HG03097 (cell line): ENCODE results near the gene CCNB1.
"Not testable (repeated sequence)": the region's sequence is repeated elsewhere in the genome, so short reads cannot be mapped to it uniquely, and the experiment has no call there.

Source experiments
- ATAC-seq: cut with Tn5 transposase; IDR thresholded peaks from one replicate; pipeline ENCODE4 v1.9.1; 2021; ENCODE audit not compliant: unreplicated experiment, low FRiP score

CCNB1 gene

DNA sequence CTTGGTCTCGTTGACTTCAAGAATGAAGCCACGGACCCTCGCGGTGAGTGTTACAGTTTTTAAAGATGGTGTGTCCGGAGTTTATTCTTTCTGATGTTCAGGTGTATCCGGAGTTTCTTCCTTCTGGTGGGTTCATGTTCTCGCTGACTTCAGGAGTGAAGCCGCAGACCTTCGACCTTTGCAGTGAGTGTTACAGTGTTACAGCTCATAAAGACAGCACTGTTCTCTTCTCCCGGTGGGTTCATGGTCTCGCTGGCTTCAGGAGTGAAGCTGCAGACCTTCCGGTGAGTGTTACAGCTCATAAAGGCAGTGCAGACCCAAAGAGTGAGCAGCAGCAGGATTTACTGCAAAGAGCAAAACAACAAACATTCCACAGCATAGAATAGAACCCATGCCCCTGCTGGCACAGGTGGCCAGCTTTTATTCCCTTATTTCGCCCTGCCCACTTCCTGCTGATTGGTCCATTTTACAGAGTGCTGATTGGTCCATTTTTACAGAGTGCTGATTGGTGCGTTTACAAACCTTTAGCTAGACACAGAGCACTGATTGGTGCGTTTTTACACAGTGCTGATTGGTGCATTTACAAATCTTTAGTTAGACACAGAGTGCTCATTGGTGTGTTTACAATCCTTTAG, 14.8 kb downstream of the CCNB1 start:
- not testable (repeated sequence) for ATAC-seq

- ATAC-seq, result no peak
These were observed 17.7 kb downstream of the CCNB1 start for GRCh38 chr5:69184621-69185020.

DNA sequence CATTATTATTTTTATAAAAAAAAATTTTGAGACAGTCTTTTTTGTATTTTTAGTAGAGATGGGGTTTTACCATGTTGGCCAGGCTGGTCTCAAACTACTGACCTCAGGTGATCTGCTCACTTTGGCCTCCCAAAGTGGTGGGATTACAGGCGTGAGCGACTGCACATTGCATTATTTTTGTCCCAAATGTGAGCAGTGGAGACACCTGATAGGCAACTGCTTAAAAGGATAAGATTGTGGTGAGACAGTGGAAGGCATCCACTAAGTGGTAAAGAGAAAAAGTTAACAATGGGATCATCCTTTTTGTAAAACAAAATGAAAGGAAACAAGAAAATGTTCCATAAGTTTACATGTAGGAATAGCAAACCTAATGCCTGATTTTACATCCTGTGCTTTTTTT, 20.4 kb downstream of the CCNB1 start:
- no peak for ATAC-seq

GRCh38 chr5:69188811-69189161, 21.8 kb downstream of the CCNB1 start:
- ATAC-seq, result no peak

DNA sequence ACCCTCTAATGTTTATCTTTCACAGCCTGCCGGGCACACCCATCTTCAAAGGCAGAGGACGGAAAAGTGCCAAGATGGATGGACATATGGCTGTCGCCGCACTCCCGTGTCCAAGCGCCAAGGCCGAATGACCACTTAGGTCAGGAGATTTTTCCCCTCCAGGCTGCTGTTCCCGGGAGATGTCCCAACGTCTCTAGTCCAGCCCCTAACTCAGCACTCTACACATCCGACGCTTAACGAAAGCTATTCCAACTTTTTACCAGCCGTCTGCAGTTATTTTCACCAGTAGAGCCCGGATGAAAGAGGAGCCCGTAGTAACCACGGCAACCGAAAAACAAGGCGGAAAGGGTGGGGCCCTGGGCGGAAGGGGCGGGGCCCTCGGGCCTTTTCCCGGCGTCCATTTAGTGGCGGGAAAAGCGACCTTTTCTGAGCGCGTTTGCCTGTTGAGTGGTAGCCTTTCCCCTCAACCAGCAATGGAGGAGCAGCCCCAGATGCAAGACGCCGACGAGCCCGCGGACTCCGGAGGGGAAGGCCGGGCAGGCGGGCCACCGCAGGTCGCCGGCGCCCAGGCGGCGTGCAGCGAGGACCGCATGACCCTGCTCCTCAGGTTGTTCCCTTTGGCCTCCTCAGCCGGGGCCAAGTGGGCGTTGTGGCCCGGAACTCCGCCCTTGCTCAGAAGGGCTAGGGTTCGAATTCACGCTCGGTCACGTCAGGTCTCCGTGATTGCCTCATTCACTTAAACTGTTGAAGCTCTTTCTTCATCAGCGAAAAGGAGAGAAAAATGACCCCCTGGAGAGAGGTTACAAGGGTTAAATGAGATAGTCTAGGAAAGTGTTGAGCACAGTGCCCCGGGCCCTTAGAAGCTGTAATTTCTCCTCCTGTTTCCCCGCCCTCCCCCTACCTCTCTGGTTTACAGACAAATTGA, 22.5 kb downstream of the CCNB1 start, which contains the start of gene CENPH:
TSS of gene CENPH (plus strand) at position 422 of the 925 bp plus-strand sequence. CDS start at position 474, 52 bp downstream.
- ATAC-seq, result peak; percentile 73

DNA sequence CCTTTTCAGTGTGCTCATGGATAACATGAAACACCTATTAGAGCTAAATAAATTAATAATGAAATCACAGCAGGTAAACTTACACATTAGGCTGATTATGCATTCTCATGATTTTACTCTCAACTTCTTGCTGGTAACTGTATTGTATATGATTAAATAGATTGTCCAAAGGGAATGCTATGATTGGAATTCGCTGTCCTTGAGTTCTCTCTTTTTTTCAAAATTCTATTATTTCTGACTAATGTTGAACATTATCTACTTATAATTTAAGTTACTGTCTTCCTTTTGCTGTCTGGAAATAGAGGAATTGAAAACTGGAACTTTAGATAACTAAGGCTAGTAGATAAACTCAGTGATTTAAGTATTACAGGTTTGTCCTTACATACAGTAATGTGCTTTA, 35.5 kb downstream of the CCNB1 start:
- no peak for ATAC-seq

- ATAC-seq, result no peak
These were observed 39.7 kb downstream of the CCNB1 start for GRCh38 chr5:69206528-69207190.

DNA sequence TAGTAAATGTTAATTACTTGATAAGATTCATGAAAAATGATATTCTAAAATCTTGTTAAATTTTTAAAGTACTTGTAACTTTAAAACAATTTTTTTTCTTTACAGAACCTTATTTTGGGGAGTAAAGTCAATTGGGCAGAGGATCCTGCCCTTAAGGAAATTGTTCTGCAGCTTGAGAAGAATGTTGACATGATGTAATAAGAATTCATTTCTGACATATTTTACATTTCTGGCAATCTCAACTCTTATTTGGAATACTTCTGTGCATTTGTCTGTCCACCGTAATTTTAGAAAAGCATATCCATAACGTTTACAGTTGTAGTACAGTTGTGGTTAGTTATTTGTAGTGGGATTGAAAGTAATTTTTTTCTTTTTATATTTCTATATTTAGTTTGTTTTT, 42.7 kb downstream of the CCNB1 start:
- no peak for ATAC-seq

DNA sequence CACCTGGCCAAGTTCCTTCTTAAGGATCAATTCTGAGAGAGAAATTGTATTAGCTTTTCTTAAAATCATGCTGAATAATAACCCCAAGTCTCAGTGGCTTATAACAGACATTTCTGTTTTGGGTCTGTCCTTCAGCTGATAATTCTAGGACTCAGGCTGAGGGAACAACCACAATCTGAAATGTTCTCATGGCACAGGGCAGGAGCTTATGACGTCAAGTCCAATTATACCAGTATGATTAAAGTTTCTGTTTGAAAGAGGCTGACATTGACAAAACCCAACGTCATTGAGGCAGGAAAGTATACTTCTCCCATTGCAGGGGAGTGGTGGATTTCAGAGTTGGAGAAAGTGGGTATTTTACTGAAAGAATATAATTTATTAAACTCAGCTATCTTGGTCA, 44.2 kb downstream of the CCNB1 start:
- ATAC-seq, result no peak

DNA sequence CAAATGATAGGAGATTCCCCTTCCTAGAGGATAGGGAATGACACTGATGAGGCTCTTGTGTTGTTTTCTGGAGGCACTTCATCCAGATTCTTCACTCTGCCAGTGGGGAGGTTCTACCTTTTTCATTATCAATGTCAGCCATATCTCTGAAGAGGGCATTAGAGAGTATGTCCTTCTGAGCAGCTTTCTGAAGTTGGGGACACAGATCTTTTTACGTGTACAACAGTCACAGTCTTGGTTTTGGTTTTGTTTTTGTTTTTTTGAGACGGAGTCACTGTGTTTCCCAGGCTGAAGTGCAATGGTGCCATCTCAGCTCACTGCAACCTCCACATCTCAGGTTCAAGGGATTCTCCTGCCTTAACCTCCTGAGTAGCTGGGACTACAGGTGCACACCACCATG, 45.1 kb downstream of the CCNB1 start:
- no peak for ATAC-seq

- ATAC-seq, result no peak
These were observed 46.7 kb downstream of the CCNB1 start for GRCh38 chr5:69213513-69214215.

DNA sequence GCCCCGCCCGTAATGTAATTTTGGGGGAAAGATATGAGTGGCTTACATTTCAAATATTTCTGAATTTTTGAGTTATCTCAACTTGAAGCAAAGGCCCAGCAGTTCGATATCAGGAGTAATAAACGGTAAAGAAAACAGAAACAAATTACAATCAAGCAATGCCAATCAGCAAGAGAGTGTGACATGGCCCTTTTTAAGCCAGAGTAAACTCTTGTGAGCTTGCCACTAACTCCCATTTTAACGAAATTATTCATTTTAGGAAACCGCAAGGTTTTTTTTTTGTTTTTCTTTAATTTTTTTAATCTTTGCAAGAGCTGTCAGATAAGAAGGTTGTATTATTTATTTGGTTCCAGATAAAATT, 50.2 kb downstream of the CCNB1 start:
- no peak for ATAC-seq

- peak; percentile 89 for ATAC-seq
These were observed 50.9 kb downstream of the CCNB1 start for GRCh38 chr5:69217548-69218526.

GRCh38 chr5:69219939-69220338, 53.0 kb downstream of the CCNB1 start:
- no peak for ATAC-seq

GRCh38 chr5:69220371-69220770, 53.4 kb downstream of the CCNB1 start:
- not testable (repeated sequence) for ATAC-seq

DNA sequence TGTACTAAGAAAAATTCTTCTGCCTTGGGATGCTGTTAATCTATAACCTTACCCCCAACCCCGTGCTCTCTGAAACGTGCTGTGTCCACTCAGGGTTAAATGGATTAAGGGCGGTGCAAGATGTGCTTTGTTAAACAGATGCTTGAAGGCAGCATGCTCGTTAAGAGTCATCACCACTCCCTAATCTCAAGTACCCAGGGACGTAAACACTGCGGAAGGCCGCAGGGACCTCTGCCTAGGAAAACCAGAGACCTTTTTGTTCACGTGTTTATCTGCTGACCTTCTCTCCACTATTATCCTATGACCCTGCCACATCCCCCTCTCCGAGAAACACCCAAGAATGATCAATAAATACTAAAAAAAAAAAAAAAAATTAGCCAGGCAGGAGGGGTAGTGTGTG, 53.9 kb downstream of the CCNB1 start:
- not testable (repeated sequence) for ATAC-seq

GRCh38 chr5:69224520-69224919, 57.6 kb downstream of the CCNB1 start:
- ATAC-seq, result no peak

GRCh38 chr5:69225860-69226259, 58.9 kb downstream of the CCNB1 start:
- ATAC-seq, result no peak
